GM12801 (cell line): Measurements from ENCODE around the gene PDCL3.

Source experiments
- TF ChIP-seq, protein P1 (sequence below): IDR thresholded peaks from one replicate; pipeline ENCODE4 v1.5.1; 2011; ENCODE audit warnings: control low read depth; ENCODE audit not compliant: insufficient read length; ENCODE audit errors: extremely low read depth

Gene PDCL3

DNA sequence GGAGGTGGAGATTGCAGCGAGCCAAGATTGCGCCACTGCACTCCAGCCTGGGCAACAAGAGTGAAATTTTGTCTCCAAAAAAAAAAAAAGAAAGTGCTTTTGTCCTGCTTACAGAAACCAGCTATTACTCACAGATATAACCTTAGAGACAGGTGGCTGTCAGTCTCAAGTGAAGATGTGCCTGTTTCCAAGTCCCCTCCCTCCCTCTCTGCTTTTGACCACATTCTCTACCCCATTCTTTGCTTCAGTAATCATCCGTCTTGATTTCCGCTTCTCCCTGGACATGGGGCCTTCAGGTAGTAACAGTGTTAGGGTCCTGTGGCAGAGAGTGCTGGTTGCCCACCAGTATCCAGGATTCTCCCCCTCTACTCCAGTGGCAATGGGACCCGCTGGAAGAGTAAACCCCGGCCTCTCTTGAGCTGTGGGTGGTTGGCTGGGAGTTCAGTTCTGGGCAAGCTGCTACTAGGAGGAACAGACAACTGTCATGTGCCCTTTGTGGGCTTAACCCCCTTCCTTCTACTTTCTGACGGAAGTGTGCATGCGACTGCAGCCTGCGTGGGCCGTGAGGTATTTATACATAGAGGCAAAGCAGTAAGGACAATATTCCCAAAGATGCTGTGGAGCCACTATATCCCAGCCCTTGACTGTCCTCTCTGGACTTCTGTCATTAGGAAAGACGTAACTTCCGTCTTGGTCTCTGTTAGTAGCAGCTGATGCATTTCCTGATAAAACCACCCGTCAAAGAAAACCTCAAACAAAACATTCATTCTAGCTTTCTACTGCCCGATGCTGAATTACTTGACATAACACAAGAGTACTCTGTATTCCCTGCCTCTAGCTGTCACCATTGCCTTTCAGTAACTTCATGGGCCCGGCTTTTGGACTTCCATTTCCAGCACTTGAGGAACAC lies 17.8 kb downstream of the PDCL3 start:
- TF ChIP-seq, protein P1, sequence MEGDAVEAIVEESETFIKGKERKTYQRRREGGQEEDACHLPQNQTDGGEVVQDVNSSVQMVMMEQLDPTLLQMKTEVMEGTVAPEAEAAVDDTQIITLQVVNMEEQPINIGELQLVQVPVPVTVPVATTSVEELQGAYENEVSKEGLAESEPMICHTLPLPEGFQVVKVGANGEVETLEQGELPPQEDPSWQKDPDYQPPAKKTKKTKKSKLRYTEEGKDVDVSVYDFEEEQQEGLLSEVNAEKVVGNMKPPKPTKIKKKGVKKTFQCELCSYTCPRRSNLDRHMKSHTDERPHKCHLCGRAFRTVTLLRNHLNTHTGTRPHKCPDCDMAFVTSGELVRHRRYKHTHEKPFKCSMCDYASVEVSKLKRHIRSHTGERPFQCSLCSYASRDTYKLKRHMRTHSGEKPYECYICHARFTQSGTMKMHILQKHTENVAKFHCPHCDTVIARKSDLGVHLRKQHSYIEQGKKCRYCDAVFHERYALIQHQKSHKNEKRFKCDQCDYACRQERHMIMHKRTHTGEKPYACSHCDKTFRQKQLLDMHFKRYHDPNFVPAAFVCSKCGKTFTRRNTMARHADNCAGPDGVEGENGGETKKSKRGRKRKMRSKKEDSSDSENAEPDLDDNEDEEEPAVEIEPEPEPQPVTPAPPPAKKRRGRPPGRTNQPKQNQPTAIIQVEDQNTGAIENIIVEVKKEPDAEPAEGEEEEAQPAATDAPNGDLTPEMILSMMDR = no peak

DNA sequence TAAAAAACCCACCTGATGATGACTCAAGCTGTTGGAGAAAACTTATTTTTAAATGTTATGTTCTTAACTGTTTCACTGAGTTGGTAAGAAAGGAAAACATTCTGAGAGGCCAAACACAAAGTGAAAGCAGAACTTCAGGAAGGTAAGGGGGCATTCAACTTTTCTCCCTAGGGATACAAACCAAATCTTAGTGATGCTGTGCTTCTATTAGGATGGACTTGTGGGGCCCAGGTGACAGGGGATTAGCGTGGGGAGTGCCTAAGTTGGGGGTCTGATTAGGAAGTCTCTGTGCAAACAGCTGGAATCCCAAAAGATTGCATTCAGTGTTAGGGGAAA lies 18.5 kb downstream of the PDCL3 start:
- TF ChIP-seq, protein P1 = no peak

DNA sequence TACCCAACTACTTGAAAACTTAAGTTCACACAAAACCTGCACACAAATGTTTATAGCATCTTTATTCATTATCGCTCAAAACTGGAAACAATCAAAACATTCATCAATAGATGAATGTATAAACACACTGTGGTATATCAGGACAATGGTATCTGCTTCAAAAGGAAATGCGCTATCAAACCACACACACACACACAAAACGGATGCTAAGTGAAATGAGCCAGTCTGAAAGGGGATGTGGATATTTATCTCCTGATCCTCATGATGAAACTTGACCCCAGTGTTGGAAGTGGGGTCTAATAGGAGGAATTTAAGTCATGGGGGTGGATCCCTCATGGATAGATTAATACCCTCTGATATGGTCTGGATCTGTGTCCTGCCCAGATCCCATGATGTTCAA lies 22.0 kb downstream of the PDCL3 start:
- TF ChIP-seq, protein P1 = no peak

DNA sequence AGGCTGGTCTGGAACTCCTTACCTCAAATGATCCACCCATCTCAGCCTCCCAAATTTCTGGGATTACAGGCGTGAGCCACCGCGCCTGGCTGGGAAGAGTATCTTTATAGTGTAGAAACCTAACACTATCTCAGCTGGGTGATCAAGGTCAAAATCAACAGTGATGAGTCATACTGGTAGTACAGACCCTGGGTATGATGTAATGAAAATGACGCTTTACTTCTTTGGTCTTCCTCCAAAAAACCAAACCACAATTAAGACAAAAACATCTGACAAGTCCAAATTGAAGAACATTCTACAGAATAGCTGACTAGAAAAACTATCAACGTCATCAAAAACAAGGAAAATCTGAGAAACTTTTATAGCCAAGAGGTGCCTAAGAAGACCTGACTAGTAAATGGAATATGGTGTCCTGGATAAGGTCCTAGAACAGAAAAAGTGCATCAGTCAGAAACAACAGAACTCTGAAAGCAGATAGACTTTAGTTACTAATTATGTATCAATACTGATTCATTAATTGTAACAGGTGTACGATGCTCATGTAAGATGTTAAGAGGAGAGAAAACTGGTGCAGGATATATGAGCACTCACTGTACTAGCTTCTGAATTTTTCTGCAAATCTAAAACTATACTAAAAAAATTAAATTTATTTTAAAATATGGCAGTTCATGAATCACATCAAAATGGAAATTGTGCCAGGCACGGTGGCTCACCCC lies 25.4 kb downstream of the PDCL3 start:
- TF ChIP-seq, protein P1 = no peak

DNA sequence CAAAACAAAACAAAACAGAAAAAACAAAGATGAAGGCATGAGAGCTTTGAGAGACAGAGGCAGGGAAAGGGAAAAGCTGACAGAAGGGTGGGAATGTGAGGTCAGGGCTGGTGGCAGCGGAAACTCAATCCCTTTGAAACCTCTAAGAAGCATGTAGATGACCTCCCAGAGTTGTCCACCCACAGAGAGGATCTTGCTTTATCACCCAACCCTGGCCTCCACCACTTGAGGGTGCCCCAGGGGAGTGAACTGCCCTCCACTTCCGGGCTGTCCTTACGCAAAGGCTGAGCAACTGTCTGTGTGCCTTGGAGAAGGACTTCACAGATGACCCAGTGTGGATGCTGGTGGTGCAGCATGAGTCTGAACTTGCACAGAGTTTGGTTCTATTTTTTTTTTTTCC lies 26.7 kb downstream of the PDCL3 start:
- TF ChIP-seq, protein P1 = no peak

DNA sequence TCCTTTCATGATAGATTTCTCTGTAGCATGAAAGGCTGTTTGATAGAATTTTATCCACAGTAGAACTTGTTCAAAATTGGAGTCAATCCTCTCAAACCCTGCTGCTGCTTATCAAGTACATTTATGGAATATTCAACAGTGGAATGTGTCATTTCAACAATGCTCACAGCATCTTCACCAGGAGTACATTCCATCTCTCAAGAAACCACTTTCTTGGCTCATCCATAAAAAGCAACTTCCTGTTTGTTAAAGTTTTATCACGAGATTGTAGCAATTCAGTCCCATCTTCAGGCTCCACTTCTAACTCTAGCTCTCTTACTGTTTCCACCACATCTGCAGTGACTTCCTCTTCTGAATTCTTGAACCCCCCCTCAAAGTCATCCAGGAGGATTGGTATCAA lies 29.4 kb downstream of the PDCL3 start:
- TF ChIP-seq, protein P1 = no peak

DNA sequence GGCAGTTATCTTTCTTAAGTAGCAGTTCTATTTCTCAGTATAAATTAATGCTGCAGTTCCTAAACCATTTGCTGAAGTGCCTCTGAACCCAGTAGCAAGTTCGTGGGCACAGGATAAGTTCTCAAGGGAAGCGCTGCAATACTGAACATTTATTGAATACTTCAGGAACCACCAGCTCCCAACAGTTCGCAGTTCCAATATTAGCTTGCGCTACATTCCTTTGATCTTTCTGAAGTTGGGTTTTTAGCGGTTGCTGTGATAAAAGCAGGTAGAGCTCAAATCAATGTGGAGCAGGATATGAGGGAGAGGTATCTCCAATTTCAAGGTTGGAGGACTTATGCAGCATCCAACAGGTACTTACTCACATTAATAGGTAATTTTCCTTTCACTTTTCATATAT lies 33.7 kb downstream of the PDCL3 start:
- TF ChIP-seq, protein P1 = no peak
